Activated naive CD8-positive, alpha-beta T cell treated with anti-CD3 and anti-CD28 coated beads, Interleukin-2, amount 10 ng/mL, durations not matched to agents 7 days and 5 days (primary cell): ENCODE data around the gene AMDHD2. TPM values are rescaled to one million over a fixed set of nuclear protein-coding genes. Genes with fewer than 3 reads are reported as not detected.
"Not testable (repeated sequence)": the region's sequence is repeated elsewhere in the genome, so short reads cannot be mapped to it uniquely, and the experiment has no call there.

ENCODE experiments used
- ATAC-seq: fragments of 150-1000 bp; cut with Tn5 transposase; one replicate; pipeline ENCODE4 v1.10.0; 2021; ENCODE audit warnings: low read depth, moderate library complexity
- POLR2A ChIA-PET: fragments of 350-600 bp; sonication (Branson Sonifier 250); formaldehyde crosslinking; loops from one replicate; lab custom pipeline; 2021; ENCODE audit warnings: antibody characterized with exemption; lab: Charles Lee
- DNase-seq: peaks from one replicate; pipeline ENCODE4 v3.0.0; 2021
- H3K27ac Mint-ChIP-seq: one replicate; pipeline ENCODE4 v1.8.0; 2022; ENCODE audit warnings: mild to moderate bottlenecking, mixed read lengths
- H3K27me3 Mint-ChIP-seq: one replicate; pipeline ENCODE4 v1.8.0; 2022; ENCODE audit warnings: mild to moderate bottlenecking, moderate library complexity, mixed read lengths
- H3K36me3 Mint-ChIP-seq: one replicate; pipeline ENCODE4 v1.8.0; 2021; ENCODE audit warnings: mild to moderate bottlenecking, mixed read lengths
- H3K4me1 Mint-ChIP-seq: one replicate; pipeline ENCODE4 v1.8.0; 2021; ENCODE audit warnings: mixed read lengths
- H3K4me3 Mint-ChIP-seq: one replicate; pipeline ENCODE4 v1.8.0; 2022; ENCODE audit warnings: mild to moderate bottlenecking, moderate library complexity, mixed read lengths
- H3K9me3 Mint-ChIP-seq: one replicate; pipeline ENCODE4 v1.8.0; 2021; ENCODE audit warnings: mixed read lengths
- microRNA-seq: library from miRNA; unstranded; fragments of <30 nt; microRNA quantifications from one replicate; pipeline ENCODE4 v1.2.0, GENCODE V29; 2022
- total RNA-seq, 2 experiments: library from RNA; stranded (reverse); gene quantifications; one replicate each; pipeline ENCODE4 v1.2.3, GENCODE V29; 2021

The AMDHD2 gene
- total RNA-seq, 2 experiments from 2014 or later: 74.0 to 75.4 TPM

- H3K9me3 Mint-ChIP-seq, DNase-seq, ATAC-seq, H3K27ac Mint-ChIP-seq, H3K4me1 Mint-ChIP-seq, POLR2A ChIA-PET, H3K4me3 Mint-ChIP-seq, H3K27me3 Mint-ChIP-seq, H3K36me3 Mint-ChIP-seq: not testable (repeated sequence)
These were observed 60.0 kb downstream of the AMDHD2 start for GRCh38 chr16:2580143-2580542.

- H3K27me3 Mint-ChIP-seq, ATAC-seq, H3K36me3 Mint-ChIP-seq, H3K27ac Mint-ChIP-seq, DNase-seq, H3K4me1 Mint-ChIP-seq, POLR2A ChIA-PET, H3K4me3 Mint-ChIP-seq, H3K9me3 Mint-ChIP-seq: not testable (repeated sequence)
These were observed 60.6 kb downstream of the AMDHD2 start for GRCh38 chr16:2580818-2581217.

Small RNA genes lying within 50 kb of the gene (microRNA-seq; reads per million reads assigned to microRNA genes)
- gene MIR3178: 2.8 reads per million

Other genes with a start within 250 kb of the AMDHD2 start
- 1 to 10 TPM; 7.8 to 8.3 TPM for gene ABCA3, start 179.6 kb upstream of the AMDHD2 start, total RNA-seq
- gene CCNF, start 90.9 kb upstream of the AMDHD2 start, total RNA-seq: 10 to 100 TPM; 67.7 to 70.5 TPM
- 10 to 100 TPM; 16.0 to 17.8 TPM for gene TEDC2, start 60.3 kb upstream of the AMDHD2 start, total RNA-seq
- gene NTN3, start 49.1 kb upstream of the AMDHD2 start, total RNA-seq: not detected
- 10 to 100 TPM; 16.5 to 17.9 TPM for gene TBC1D24, start 45.2 kb upstream of the AMDHD2 start, total RNA-seq
- gene ATP6V0C, start 6.4 kb upstream of the AMDHD2 start, total RNA-seq: 100 to 1,000 TPM; 117 to 122 TPM
- gene CEMP1, start 11.0 kb downstream of the AMDHD2 start, total RNA-seq: 1 to 10 TPM in 1 of 2 experiments, under 1 TPM in 1; 0.80 to 1.1 TPM
- 10 to 100 TPM; 50.6 to 55.1 TPM for gene PDPK1, start 17.6 kb downstream of the AMDHD2 start, total RNA-seq
- 10 to 100 TPM; 27.5 to 30.1 TPM for gene KCTD5, start 162.2 kb downstream of the AMDHD2 start, total RNA-seq
- 1 to 10 TPM; 1.9 to 2.2 TPM for gene PRSS27, start 199.9 kb downstream of the AMDHD2 start, total RNA-seq
- 100 to 1,000 TPM; 740 to 773 TPM for gene SRRM2, start 232.3 kb downstream of the AMDHD2 start, total RNA-seq